Ectodermal cell (in vitro differentiated cells): ENCODE results near the gene ATG4A.

Source experiments
- H3K27ac ChIP-seq: 2 replicates; pipeline ENCODE4 v1.7.0; 2013; ENCODE audit warnings: mild to moderate bottlenecking, low read depth, low read length; ENCODE audit not compliant: insufficient read depth, poor library complexity, severe bottlenecking
- H3K27me3 ChIP-seq: 2 replicates; pipeline ENCODE4 v1.7.0; 2013; ENCODE audit warnings: mild to moderate bottlenecking, low read length; ENCODE audit not compliant: insufficient read depth, control insufficient read depth, poor library complexity, severe bottlenecking
- H3K36me3 ChIP-seq: one replicate; pipeline ENCODE4 v1.7.0; 2013; ENCODE audit warnings: low read length; ENCODE audit not compliant: control insufficient read depth, insufficient read depth
- H3K4me1 ChIP-seq: one replicate; pipeline ENCODE4 v1.7.0; 2013; ENCODE audit warnings: low read length; ENCODE audit not compliant: control insufficient read depth, insufficient read depth
- H3K4me3 ChIP-seq: 2 replicates; pipeline ENCODE4 v1.7.0; 2013; ENCODE audit warnings: low read depth, low read length, control low read depth; ENCODE audit not compliant: insufficient read depth
- H3K9me3 ChIP-seq: 2 replicates; pipeline ENCODE4 v1.7.0; 2013; ENCODE audit warnings: mild to moderate bottlenecking, low read length, moderate library complexity; ENCODE audit not compliant: control insufficient read depth
- WGBS, 2 experiments: methylation state at CpG; one replicate each; pipeline ENCODE4 v1.1.7; 2013; ENCODE audit warnings: missing lambda C conversion rate in 2 of 2; 5-methylcytosine and 5-hydroxymethylcytosine counted together

ATG4A gene

DNA sequence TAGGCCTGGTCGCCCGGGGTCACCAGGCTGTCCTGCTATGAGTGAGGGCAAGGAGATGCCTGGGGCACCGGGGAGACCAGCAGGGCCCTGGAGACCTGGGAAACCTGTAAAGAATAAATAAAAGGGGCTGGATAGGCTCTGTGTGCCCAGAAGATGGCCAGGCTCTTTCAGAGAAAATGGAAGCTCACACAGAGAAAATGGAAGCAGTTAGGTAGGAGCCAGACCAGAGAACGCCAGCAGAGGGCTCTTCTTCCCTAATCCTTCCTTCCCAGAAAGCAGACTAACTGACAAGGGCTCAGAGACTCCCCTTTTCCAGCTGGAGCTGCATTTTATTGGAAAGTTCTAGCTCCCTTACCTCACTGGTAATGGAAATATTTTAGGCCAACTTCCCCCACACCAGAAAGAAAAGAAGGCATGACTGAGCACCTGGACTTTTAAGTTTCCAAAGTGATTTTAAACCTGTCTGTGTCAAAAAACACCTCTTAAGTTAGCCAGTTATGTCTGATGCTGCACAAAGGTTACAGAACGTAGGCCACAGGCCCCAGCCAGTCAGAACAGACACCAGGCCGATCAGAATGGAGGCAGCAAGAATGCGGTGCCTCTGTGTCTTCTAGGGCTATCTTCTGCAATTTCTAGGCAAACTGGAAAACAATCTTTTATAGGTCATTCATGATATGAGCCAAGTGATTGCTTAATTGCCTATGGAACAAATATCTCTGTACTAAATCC lies 74.0 kb downstream of the ATG4A start:
- no peak overlapping the region for H3K4me3 ChIP-seq
- no peaks in the 10 kb centered on the region for H3K4me1 ChIP-seq
- H3K36me3 ChIP-seq, result peaks cover 4% of the 10 kb centered on the region
- no peaks in the 10 kb centered on the region for H3K27me3 ChIP-seq
- H3K9me3 ChIP-seq, result no peaks in the 10 kb centered on the region
- H3K27ac ChIP-seq, result no peak overlapping the region
- WGBS, 2 experiments, result 69 to 77% methylated on average over 7 of the region's 7 CpGs

DNA sequence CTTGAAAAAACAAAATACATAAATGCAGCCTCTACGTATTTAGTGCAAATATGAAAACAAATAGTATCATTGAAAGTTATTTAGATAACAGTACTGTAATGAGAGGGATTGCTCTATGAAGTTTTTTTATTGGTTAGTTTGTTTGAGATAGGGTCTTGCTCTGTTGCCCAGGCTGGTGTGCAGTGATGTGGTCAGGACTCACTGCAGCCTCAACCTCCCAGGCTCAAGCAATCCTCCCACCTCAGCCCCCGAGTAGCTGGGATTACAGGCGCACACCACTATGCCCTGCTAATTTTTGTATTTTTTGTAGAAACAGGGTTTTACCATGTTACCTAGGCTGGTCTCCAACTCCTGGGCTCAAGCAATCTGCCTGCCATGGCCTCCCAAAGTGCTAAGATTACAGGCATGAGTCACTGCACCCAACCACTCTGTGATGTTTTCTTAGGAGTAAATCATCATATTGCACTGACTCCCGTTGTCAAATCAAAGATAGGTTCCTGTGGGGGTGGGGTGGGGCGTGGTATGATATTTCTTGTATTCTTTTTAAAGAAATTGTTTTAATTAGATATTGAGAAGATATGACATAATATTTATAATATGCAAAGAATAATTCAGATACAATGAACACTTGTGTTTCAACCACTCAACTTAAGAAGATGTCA lies 75.8 kb downstream of the ATG4A start:
- 93 to 96% methylated on average over 3 to 4 of the region's 5 CpGs for WGBS, 2 experiments
- no peak overlapping the region for H3K4me3 ChIP-seq
- H3K27me3 ChIP-seq, result no peaks in the 10 kb centered on the region
- H3K36me3 ChIP-seq, result peaks cover 4% of the 10 kb centered on the region
- no peak overlapping the region for H3K27ac ChIP-seq
- H3K9me3 ChIP-seq, result no peaks in the 10 kb centered on the region
- no peaks in the 10 kb centered on the region for H3K4me1 ChIP-seq

DNA sequence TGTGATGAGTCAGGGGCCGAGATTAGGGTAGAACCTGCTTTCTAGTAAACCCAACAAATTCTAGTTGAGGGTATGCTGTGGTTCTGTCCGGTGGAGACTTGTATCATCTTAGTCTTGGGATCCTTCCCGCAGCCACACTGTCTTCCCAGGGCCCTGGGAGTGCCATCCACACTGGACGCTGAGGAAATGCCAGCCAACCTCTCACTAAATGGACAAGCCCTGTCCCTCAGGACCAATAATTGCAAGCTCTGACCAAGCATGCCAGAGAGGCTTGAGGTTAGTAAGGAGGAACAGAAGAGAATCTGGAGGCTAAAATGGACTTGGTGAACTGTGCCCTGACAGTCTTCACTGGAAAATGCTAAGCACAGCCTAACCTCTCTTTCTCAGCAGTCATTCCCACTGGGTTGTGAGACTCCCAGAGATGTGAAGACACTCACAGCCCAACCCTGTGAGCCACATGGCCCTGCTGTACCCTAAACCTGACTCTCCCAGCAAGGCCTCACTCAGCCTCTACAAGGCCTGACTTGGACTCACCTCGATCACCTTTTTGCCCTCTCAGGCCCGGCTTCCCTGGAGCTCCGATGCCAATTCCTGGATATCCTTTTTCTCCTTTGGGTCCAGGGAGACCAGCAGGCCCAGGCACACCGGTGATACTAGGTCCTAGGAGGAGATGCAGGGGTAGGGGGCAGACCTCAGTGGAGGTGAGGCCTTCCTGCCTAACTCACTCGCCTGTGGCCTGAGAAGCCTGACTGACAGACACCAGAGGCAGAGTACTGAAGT lies 77.6 kb downstream of the ATG4A start:
- 93 to 94% methylated on average over 9 of the region's 9 CpGs for WGBS, 2 experiments
- no peaks in the 10 kb centered on the region for H3K9me3 ChIP-seq
- H3K27me3 ChIP-seq, result no peaks in the 10 kb centered on the region
- H3K36me3 ChIP-seq, result peaks cover 4% of the 10 kb centered on the region
- H3K4me1 ChIP-seq, result no peaks in the 10 kb centered on the region
- H3K4me3 ChIP-seq, result no peak overlapping the region
- no peak overlapping the region for H3K27ac ChIP-seq

DNA sequence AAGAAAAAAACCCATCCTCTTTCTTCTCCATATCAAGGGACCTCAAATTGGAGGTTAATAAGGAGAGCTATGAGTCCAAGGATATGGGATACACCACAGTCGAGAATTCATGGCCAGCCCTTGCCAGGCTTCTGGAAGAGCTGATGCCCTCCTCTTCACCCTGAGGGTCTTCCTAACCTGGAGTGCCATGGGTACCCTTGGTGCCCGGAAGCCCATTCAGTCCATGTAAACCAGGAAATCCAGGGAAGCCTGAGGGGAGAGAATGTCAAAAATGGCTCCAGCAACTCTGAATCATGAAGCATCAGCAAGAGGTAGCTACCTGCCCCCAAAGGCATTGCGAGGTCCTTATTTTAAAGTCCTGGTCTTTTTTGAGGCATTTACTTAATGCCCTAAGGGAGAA lies 78.2 kb downstream of the ATG4A start:
- H3K4me1 ChIP-seq, result no peaks in the 10 kb centered on the region
- no peaks in the 10 kb centered on the region for H3K27me3 ChIP-seq
- peaks cover 4% of the 10 kb centered on the region for H3K36me3 ChIP-seq
- H3K27ac ChIP-seq, result no peak overlapping the region
- no peaks in the 10 kb centered on the region for H3K9me3 ChIP-seq
- H3K4me3 ChIP-seq, result no peak overlapping the region
- WGBS, 2 experiments, result 84 to 100% methylated on average over 3 of the region's 3 CpGs

DNA sequence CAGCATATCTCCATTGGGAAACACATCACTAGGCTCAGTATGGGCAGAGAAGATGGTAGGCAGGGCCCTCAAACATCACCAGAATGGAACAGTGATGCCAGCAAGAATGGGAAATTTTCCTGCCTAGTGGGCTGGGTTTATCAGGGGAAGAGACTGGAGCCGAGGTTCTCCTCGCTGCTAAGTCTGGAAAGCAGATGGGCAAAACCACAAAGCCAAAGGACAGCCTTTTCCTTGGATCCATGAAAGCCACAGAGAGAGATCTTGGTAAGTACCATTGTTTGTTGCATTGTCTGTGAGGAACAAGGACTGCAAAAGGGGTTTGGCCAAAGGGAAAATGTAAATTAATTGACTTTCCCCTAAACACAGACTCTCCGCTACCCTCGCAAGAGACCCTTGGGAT lies 80.1 kb downstream of the ATG4A start:
- WGBS, 2 experiments, result 90 to 94% methylated on average over 4 of the region's 4 CpGs
- H3K4me1 ChIP-seq, result no peaks in the 10 kb centered on the region
- H3K27me3 ChIP-seq, result no peaks in the 10 kb centered on the region
- no peak overlapping the region for H3K27ac ChIP-seq
- no peak overlapping the region for H3K4me3 ChIP-seq
- no peaks in the 10 kb centered on the region for H3K9me3 ChIP-seq
- peaks cover 4% of the 10 kb centered on the region for H3K36me3 ChIP-seq

DNA sequence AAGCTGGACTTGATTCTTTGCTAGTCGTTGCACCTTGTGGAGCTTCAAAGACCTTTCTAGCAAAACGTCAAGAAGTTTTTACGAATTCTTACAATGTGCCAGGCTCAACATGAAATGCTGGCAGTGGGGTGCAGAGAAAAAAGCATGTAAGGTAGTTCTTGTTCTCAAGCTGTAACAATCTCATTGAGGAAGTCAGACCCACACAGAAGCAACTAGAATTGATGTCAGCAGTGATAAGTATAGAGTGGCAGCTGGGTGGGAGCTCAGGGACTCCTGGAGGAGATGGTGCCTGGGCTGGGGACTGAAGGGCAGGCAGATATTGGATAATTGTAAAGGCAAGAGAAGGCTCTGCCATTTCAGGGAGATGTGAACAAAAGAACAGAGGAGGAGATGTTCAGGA lies 82.3 kb downstream of the ATG4A start:
- Histone ChIP-seq H3K4me1 (peaks cover 9% of the 10 kb centered on the region), H3K27me3 (no peaks in the 10 kb centered on the region), H3K9me3 (no peaks in the 10 kb centered on the region), H3K27ac (no peak overlapping the region), H3K4me3 (no peak overlapping the region), H3K36me3 (peaks cover 4% of the 10 kb centered on the region)
- 63% methylated on average over 3 of the region's 3 CpGs for WGBS, 2 experiments

DNA sequence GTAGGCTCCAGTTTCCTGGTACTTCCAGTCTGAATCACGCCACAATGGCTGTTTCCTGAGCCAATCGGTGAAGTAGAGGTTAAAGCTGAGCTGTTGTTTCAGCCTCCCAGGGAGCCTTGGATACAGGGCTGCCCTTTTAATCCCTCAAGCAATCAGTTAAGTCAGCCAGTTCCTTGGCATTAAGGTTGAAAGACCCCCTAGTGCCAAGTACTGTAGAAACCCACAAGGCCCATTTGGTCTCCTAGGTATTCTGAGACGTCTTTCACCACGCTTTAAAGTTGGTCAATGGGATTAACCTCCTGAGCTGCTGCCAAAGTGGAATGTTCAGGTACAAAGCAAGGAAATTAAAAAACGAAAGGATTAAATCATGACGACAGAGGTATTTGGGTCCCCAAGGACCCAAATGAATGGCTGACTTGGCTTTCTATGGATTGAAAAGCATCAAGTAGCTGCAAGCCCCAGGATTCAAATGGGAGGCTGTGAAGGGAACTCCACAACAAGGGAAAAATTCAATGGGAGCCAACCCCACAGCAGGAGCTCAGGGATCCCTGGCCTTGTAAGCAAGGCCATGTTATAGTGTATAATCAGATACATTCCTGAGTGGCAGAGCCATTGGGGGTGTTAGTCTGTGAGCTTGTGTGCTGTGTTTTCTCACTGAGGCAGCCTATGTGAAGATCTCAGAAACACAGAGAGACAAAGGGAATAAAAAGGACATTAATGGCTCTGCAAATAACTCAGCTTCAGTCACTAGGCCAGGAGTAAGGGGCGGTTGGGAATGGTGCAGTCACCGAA lies 86.0 kb downstream of the ATG4A start:
- H3K27me3 ChIP-seq, result no peaks in the 10 kb centered on the region
- peak overlapping the region; percentile 82 for H3K27ac ChIP-seq
- peaks cover 9% of the 10 kb centered on the region for H3K4me1 ChIP-seq
- 12% methylated on average over 8 of the region's 8 CpGs for WGBS, 2 experiments
- H3K9me3 ChIP-seq, result no peaks in the 10 kb centered on the region
- H3K4me3 ChIP-seq, result no peak overlapping the region
- H3K36me3 ChIP-seq, result no peaks in the 10 kb centered on the region

DNA sequence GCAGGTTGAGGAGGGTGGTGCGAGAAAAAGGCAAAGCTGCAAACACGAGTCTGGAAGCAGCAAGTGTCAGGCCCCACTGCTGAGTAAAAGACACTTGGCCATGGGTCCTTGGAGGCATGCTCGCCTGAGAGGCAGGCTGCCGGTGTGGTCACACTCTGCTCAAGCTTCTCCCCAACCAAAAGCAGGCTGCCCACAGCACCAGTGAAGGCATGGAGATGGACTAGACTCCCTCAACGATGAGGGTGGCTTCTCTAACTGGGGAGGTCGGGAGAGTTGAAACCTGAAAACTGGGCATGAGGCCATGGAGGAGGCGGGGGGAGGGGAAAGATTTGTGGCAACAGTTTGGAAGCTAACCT lies 86.5 kb downstream of the ATG4A start:
- no peak overlapping the region for H3K4me3 ChIP-seq
- WGBS, 2 experiments, result 66 to 72% methylated on average over 7 of the region's 7 CpGs
- no peaks in the 10 kb centered on the region for H3K36me3 ChIP-seq
- peaks cover 9% of the 10 kb centered on the region for H3K4me1 ChIP-seq
- H3K27me3 ChIP-seq, result no peaks in the 10 kb centered on the region
- peak overlapping the region; percentile 82 for H3K27ac ChIP-seq
- H3K9me3 ChIP-seq, result no peaks in the 10 kb centered on the region

DNA sequence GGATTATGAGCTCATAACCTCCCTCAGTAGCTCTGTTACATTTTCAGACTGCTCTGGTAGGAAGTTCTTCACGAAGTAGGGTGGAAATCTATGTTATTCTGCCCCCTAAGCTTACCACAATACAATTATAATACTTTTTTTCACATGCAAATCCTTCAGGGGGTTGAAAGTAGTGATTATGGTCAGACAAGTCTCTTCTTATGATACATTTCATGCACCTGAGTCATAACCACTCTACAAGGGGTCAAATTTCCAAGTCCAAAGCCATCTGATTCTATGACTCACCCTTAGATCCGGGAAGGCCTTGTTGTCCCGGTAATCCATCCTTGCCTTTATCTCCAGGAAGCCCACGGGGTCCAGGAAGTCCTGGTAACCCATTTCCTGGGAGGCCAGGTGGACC lies 95.2 kb downstream of the ATG4A start:
- Histone ChIP-seq H3K36me3 (no peaks in the 10 kb centered on the region), H3K27me3 (no peaks in the 10 kb centered on the region), H3K9me3 (no peaks in the 10 kb centered on the region), H3K27ac (no peak overlapping the region), H3K4me1 (no peaks in the 10 kb centered on the region), H3K4me3 (no peak overlapping the region)
- WGBS, 2 experiments, result 90 to 96% methylated on average over 3 of the region's 4 CpGs

DNA sequence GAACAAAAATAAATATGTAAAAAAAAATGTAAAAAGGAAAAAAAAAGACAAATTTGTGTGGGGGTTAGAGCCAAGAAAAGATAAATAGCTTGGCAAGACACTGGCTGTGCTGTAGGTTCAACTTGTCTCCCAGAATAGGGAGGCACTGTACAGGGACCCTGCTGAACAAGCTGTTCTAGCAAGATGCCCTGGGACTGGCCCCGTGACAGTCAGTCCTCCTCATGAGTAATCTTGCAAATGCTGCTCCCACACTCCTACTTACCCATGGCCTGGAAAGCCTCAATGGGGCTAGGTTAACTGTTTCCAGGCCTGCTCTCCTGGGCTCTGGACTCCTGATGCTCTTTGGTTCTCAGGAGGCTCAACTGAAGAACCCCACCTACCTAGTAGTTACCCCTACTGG lies 106.8 kb downstream of the ATG4A start:
- H3K4me1 ChIP-seq, result no peaks in the 10 kb centered on the region
- no peaks in the 10 kb centered on the region for H3K27me3 ChIP-seq
- no peaks in the 10 kb centered on the region for H3K36me3 ChIP-seq
- H3K4me3 ChIP-seq, result no peak overlapping the region
- H3K9me3 ChIP-seq, result no peaks in the 10 kb centered on the region
- 88 to 100% methylated on average over 1 of the region's 1 CpG for WGBS, 2 experiments
- no peak overlapping the region for H3K27ac ChIP-seq
